ENCODE results near the gene LAX1.
"Not testable (repeated sequence)": the region's sequence is repeated elsewhere in the genome, so short reads cannot be mapped to it uniquely, and the experiment has no call there.

Gene LAX1

DNA sequence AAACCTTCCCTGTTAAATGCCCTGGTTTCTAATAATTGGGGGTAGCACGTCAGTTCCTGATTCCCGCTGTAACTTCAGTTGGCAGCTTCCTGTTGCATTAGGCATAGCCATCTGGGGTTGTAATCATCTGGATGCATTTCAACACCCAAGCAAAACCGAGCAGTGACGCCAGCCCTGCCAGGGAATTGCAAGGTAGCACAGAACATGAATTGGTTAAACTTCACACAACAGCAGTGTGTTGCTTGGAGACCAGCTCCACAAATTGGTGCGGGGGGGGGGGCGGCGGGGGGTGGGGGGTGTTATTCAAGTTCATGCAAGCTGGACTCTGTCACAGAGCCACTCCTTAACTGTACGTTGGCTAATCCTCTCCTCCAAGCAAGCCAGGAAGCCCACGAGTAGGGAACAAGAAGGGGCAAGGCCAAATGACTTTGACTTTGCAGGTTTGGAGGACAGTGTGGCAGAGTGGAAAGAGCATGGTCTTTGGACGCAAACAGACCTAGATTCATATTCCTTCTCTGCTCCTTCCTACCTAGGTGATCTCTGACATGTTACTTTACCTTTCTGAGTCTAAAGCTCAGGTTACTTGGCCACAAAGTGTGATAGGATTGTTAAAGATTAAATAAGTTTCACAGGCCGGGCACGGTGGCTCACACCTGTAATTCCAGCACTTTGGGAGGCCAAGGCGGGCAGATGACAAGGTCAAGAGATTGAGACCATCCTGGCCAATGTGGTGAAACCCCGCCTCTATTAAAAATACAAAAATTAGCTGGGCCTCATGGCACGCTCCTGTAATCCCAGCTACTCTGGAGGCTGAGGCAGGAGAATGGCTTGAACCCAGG lies 4.7 kb downstream of the LAX1 start:
- DNase-seq: no peak

DNA sequence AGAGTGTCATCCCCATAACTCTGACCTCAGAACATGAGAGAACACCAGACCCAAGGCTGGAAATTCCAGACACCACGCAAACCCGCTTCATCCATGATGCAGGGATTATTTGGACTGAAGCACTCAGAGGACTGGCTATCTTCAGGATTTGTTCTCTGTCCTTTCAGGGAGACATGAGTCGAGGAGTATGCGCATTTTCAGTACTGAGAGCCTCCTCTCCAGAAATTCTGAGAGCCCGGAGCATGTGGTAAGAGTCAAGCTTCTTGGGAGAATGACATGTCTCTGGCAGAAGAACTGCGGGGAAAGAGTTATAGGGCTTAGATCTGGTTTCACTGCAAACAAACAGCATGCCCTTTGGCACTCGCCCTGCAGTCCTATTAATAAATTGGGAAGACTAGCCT lies 6.9 kb downstream of the LAX1 start:
- DNase-seq: no peak

DNA sequence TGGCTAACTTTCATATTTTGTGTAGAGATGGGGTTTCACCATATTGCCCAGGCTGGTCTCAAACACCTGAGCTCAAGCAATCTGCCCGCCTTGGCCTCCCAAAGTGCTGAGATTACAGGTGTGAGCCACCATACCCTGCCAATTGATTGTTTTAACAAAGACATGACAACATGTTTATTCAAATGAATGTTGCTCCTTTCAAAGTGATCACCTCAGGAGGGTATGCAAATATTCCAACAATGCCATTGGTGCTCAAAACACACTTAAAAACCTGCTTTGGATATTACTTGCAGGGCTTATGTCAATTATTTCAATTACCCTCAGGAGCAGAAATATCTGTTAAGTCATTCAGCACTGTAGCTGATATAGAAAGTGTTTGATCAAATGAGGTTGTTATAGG lies 7.9 kb downstream of the LAX1 start:
- DNase-seq: no peak

DNA sequence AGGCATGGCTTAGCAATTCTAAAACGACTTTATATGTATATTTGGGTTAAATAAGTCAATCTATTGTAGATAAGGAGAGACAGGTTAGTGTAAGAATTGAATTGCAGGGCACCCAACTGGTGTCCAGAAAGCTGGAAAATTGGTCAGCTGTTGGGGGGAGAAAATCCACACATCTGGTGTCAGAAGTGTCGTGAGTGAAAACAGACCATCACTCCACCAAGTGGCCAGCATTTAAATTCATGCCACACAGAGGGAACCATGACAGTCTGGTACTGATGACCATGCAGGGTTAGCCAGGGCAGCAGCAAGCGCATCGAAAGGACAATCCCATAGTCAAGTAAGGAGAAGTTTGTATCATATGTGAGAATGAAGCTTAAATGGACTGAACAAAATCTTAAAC lies 11.7 kb downstream of the LAX1 start:
- no peak for DNase-seq

GRCh38 chr1:203777596-203777995 lies 12.6 kb downstream of the LAX1 start:
- no peak for DNase-seq

DNA sequence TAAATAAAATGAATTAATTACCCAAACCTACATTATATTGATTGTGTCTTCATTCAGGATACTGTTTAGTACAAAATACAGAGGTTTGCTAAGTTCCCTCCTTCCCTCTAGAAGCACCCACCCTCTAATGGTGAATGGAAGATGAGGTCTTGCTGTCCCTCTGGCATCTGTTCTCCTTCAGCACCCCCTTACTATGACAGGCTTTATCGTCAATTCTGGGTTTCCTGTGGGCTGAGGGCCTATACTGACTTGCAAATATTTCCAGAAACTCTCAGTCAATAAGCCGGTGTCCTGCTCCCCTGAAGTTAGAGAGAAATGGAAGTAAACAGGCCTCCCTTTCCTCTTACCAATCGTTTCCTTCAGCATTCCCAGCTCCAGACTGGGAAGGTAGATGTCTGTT lies 13.2 kb downstream of the LAX1 start:
- DNase-seq: no peak

DNA sequence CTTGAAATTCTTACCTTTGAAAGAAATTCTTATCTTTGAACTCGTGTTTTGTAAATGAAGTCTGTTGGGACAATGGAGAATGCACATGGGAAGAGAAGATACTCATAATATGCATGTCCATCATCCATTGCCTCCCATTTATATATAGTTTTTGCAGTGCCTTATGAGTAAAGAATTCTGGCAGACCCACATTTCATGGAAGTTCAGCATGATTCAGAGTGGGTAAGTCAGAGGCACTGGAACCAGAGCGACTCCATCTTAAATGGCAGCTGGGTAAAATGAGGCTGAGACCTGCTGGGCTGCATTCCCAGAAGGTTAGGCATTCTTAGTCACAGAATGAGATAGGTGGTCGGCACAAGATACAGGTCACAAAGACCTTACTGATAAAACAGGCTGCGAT lies 13.8 kb downstream of the LAX1 start:
- no peak for DNase-seq

DNA sequence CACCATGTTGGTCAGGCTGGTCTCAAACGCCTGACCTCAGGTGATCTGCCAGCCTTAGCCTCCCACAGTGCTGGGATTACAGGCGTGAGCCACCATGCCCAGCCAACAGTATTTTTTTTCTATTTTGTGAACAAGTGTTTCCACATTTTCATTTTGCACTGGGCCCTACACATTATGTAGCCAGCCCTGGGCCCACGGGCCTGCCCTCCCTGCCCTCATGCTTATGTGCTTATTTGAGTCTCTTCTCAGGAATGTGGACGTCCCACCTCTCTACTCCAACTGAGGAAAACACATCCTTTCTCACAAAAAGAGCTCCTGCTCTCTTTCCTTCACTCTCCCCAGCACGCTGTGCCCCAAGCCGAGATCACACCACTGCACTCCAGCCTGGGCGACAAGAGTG lies 17.0 kb downstream of the LAX1 start:
- no peak for DNase-seq

- DNase-seq: no peak
These were observed 25.0 kb downstream of the LAX1 start for GRCh38 chr1:203789966-203790365.

- no peak for DNase-seq
These were observed 26.5 kb downstream of the LAX1 start for GRCh38 chr1:203791498-203791897.

GRCh38 chr1:203792486-203792885 lies 27.5 kb downstream of the LAX1 start:
- DNase-seq: no peak

GRCh38 chr1:203793561-203793960 lies 28.6 kb downstream of the LAX1 start:
- DNase-seq: not testable (repeated sequence)

- no peak for DNase-seq
These were observed 29.9 kb downstream of the LAX1 start for GRCh38 chr1:203794764-203795440.

DNA sequence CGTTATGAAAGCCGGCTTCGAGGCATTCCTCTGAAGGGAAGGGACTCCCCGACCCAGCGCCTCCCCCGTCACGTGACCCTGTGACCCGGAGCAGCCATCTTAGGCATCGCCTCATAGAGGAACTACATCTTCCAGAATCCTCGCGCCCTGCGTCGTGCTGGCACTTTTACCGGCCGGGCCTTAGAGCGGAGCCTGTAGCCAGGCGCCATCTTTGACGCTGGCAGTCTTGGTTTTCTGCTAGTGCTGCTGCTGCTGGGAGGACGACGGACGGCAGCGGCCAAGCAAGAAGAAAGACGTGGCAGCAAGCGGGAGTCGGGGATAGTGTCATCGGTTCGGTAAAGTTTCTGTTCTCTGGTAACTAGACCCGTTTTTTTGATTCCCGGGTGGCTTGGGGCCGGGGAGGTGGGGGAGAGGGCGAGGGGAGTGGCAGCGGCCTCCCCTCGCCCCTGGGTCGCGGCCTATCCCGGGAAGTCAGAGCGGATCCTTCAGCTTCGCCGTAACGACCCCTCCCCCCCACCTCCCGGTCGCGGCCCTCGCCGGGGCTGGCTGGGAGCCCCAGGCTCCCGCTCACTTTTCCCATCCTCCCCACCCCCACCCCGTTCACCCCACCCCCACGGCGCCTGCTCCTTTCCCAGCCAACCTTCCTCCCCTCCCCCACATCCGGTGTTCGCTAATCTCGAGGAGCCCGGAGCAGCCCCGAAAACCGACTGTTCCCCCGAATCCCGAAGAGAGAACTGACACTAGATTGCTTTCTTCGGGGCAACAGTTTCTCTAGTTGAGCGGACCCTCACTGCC lies 30.7 kb downstream of the LAX1 start, which contains the start of the genes ZBED6 and ZC3H11A:
TSS of gene ZBED6 (plus strand) at position 183 of the 795 bp plus-strand sequence. CDS start 1,900 bp downstream, outside the sequence.
TSS of gene ZC3H11A (plus strand) at position 183 of the 795 bp plus-strand sequence. CDS start 21,448 bp downstream, outside the sequence.
- DNase-seq: peak; percentile 91

GRCh38 chr1:203796236-203796605 lies 31.2 kb downstream of the LAX1 start:
- no peak for DNase-seq

GRCh38 chr1:203797216-203797615 lies 32.2 kb downstream of the LAX1 start:
- DNase-seq: no peak

DNA sequence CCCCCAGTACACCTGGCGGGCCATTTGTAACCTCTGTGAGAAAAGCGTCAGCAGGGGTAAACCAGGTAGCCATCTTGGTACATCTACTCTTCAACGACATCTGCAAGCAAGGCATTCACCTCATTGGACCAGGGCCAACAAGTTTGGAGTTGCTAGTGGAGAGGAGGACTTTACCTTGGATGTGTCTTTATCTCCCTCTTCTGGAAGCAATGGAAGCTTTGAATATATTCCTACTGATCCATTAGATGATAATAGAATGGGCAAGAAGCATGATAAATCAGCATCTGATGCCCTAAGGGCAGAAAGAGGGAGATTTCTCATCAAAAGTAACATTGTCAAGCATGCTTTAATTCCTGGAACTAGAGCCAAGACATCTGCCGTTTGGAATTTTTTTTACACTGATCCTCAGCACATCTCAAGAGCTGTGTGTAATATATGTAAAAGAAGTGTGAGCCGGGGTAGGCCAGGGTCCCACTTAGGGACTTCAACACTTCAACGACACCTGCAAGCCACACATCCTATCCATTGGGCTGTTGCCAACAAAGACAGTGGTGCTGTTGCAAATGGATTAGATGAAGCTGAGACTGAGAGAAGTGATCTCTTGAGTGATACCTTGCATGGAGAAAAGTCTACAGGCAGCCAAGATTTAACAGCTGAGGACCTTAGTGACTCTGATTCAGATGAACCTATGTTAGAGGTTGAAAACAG lies 33.1 kb downstream of the LAX1 start:
- no peak for DNase-seq

DNA sequence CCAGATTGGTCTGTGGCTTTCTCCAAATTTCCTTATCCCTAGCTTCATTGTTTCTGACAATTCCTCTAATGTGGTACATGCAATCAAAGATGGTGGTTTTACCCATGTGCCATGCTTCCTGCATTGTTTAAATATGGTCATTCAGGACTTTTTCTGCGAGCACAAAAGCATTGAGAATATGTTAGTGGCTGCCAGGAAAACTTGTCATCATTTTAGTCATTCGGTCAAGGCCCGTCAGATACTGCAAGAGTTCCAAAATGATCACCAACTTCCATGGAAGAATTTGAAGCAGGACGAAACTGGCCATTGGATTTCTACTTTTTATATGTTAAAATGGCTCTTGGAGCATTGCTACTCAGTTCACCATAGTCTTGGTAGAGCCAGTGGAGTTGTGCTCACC lies 34.2 kb downstream of the LAX1 start:
- DNase-seq: no peak

DNA sequence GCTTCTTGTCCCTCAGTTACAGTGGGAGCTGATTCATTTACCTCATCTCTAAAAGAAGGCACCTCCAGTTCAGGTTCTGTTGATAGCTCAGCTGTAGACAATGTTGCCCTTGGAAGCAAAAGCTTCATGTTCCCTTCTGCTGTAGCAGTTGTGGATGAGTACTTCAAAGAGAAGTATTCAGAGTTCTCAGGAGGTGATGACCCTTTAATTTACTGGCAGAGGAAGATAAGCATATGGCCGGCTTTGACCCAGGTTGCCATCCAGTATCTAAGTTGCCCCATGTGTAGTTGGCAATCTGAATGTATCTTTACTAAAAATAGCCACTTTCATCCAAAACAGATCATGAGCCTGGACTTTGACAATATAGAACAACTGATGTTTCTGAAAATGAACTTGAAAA lies 35.0 kb downstream of the LAX1 start:
- DNase-seq: no peak

- DNase-seq: no peak
These were observed 40.7 kb downstream of the LAX1 start for GRCh38 chr1:203805689-203806088.

GRCh38 chr1:203807196-203807595 lies 42.2 kb downstream of the LAX1 start:
- DNase-seq: no peak

- no peak for DNase-seq
These were observed 48.8 kb downstream of the LAX1 start for GRCh38 chr1:203813581-203814341.

All from activated gamma-delta T cell (primary cell).